HG03103 (cell line): Measurements from ENCODE around the gene TBC1D3K.
"Not testable (repeated sequence)": the region's sequence is repeated elsewhere in the genome, so short reads cannot be mapped to it uniquely, and the experiment has no call there.

Experiments used
- ATAC-seq: cut with Tn5 transposase; IDR thresholded peaks from one replicate; pipeline ENCODE4 v1.9.1; 2021; ENCODE audit warnings: low read depth; ENCODE audit not compliant: unreplicated experiment

The TBC1D3K gene

GRCh38 chr17:37924115-37924514 lies at the start of gene TBC1D3K:
Gene TBC1D3K, plus strand, starts transcription at chr17:37924415. Its CDS starts 1,585 bp downstream, at chr17:37926000.
- not testable (repeated sequence) for ATAC-seq

- ATAC-seq: no peak
Measured at GRCh38 chr17:37884516-37884915, 39.7 kb upstream of the TBC1D3K start.

- no peak for ATAC-seq
Measured at GRCh38 chr17:37885136-37885535, 39.1 kb upstream of the TBC1D3K start.

GRCh38 chr17:37888881-37889280 lies 35.3 kb upstream of the TBC1D3K start:
- no peak for ATAC-seq

- not testable (repeated sequence) for ATAC-seq
Measured at GRCh38 chr17:37896961-37897360, 27.3 kb upstream of the TBC1D3K start.
